DMS 273 (cell line): Measurements from ENCODE around the gene VASH1.
"Not testable (repeated sequence)": the region's sequence is repeated elsewhere in the genome, so short reads cannot be mapped to it uniquely, and the experiment has no call there.

Experiments used
- DNase-seq: peaks from one replicate; lab custom pipeline; 2025; ENCODE audit not compliant: unreplicated experiment; lab: John Stamatoyannopoulos, UW

Gene VASH1

GRCh38 chr14:76761136-76761959 is at the start of gene VASH1:
TSS of gene VASH1 (plus strand) at chr14:76761468. CDS start at chr14:76762822, 1,354 bp downstream.
- DNase-seq: peak; percentile 85

- no peak for DNase-seq
Measured at GRCh38 chr14:76713121-76713520, 48.1 kb upstream of the VASH1 start.

- no peak for DNase-seq
Measured at GRCh38 chr14:76714470-76714869, 46.8 kb upstream of the VASH1 start.

GRCh38 chr14:76715101-76715500 is 46.2 kb upstream of the VASH1 start:
- no peak for DNase-seq

GRCh38 chr14:76715511-76716081 is 45.7 kb upstream of the VASH1 start:
- DNase-seq: peak; percentile 63

- DNase-seq: peak; percentile 28
Measured at GRCh38 chr14:76716285-76716684, 45.0 kb upstream of the VASH1 start.

- DNase-seq: no peak
Measured at GRCh38 chr14:76717508-76718290, 43.6 kb upstream of the VASH1 start.

- no peak for DNase-seq
Measured at GRCh38 chr14:76718306-76719040, 42.8 kb upstream of the VASH1 start.

DNA sequence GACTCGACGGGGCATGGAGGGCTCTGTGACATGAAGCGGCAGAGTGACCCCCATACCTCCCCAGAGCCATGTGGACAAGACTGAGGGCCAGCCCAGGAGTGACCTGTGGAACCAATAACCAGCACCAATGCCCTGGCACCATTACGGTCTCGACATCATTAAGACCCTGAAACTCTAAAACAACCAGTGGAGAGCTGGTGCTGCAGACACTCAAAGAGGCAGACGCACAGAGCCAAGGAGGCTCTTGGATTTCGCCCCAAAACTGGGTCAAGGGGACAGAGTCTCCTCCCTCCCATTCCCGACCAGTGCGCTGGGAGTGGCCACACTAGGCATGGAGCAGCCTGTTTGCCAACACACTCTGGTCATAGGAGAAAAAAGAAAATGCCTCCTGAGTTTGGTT is 41.6 kb upstream of the VASH1 start:
- DNase-seq: no peak

DNA sequence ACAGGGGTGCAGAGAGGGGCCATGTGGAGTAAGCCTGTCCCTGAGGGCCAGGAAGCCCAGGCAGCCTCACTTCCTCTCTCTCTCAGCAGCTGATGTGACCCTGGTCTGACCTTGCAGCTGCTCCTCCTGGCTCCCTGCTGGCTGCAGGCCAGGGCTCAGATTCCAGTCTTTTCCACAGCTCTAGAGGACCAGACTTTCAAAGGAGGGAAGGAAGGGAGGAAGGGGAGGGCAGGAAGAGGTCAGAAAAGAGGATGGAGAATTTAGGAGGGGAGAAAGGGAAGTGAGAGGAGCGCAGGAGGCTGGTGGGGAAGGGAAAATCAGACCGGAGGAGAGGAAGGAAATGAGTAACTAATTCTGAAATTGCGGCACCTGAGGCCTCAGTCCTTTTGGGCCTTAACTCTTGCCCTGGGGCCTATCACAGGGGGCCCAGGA is 40.9 kb upstream of the VASH1 start:
- DNase-seq: peak; percentile 72

DNA sequence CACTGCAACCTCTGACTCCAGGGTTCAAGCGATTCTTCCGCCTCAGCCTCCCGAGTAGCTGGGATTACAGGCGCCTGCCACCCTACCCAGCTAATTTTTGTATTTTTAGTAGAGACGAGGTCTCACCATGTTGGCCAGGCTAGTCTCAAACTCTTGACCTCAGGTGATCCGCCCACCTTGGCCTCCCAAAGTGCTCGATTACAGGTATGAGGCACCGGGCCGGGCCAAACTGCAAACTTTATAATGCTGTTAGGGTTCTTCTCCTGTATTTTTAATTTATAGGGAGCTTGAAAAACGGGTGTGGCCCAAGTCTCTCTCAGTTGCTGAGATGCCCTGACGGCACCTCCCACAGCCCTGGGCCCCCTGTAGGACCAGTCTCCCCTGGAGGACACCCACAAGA is 39.8 kb upstream of the VASH1 start:
- DNase-seq: not testable (repeated sequence)

DNA sequence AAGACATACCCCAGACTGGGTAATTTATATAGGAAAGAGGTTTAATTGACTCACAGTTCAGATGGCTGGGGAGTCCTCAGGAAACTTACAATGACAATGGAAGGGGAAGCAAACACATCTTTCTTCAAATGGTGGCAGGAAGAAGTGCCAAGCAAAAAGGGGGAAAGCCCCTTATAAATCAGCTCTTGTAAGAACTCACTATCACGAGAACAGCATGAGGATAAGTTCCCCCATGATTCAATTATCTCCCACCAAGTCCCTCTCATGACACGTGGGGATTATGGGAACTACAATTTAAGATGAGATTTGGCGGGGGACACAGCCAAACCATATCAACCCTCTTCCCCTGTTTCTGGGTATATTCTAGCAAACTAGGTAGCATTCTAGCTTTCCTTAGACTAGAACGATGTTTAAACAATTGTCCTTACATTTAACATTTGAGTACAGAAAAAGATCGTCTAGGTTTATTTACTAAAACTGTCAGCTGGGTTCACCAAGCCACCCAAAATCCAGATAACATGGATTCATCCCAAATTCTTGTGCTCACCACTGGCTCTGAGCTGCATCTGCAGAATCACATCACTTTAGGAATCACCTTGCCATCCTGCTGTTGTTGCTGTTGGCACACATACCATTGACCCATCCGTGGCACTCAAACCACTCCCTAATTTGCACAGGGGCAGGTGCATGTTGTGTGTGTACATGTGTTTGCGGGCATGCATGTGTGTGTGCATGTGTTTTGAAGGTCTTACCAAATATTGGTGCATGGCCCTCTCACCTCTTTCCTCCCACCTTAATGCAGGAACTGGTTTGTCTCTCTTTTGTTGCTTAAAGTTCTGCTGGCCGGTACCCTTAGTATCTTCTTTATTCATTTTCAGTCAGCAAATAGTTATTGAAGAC is 36.4 kb upstream of the VASH1 start:
- no peak for DNase-seq

DNA sequence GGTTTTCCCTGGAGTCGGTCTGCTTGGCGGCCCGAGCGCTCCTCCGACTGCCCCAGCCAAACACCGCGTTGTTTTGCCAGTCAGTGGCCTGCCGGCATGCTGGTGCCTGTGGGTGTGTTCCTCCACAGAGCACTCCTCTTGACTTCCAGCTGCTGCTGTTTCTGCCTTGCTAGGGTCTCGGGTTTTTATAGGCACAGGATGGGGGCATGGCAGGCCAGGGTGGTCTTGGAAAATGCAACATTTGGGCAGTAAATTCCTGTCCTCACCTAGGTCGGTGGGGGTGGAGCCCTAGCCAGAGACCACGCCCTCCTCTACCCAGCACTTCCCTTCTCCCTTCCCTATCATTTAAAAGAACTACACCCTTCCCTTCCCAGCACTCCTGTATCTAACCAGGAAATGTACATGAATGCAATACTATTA is 34.7 kb upstream of the VASH1 start:
- DNase-seq: peak; percentile 72

GRCh38 chr14:76727384-76727783 is 33.9 kb upstream of the VASH1 start:
- DNase-seq: no peak

DNA sequence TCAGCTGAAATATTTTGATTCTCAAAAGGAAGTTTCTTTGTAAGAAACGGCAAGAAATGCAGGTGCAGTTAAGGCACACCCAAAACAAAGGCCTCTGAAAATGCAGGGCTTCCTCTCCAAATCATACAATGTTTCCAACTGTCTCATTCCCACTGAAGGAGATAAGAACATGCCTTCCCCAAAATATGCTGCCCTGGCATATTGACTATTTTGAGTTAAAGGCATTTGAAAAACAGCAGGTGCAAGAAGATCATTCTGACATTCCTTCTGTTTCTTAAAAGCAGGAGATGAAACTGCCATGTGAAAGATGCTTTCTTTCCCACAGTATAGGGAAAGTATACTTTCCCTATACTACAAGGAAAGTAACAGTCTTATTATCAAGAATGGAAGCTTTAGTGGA is 33.4 kb upstream of the VASH1 start:
- no peak for DNase-seq

DNA sequence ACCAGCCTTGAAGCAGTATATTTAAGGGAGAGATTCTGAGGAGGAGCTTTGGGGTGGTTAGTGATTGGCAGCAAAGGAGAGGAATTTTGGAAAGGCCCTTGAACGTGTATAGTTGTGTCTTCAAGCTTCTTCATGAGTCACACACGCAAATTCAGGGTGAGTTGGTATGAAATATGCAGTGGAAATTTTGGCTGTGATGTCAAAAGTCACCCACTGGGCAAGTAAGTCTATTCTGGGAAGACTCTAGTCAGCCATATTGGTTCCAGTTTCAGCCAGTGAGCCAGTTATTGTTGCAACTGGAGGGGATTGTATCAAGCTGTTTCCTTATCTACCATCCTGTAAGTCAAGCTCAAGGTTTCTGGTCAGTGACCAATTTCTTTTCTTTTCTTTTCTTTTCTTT is 32.0 kb upstream of the VASH1 start:
- DNase-seq: no peak

DNA sequence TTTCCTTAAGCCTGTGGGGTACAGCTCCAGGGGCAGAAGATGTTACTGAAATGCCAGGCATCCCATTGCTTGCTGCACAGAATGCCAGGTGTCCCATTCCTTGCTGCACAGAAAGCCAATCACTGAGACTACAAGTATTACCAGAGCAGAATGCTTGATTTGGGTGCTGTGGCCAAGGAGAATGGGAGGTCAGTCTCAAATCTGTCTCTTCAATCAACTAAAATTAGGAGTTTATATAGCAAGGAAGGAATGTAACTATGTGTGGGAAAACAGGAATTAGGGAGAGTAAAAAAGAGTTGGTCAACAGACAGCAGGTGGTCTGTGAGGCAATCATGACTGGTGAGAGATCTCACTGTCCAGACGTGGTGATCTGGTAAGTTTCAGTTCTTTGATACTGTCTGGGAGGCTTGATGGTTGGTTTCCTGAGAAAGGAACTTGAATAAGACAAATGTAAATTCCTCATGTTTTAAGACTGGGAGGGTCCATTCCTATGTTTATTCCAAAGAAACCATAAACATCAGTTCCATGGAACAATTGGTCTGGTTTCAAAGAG is 31.2 kb upstream of the VASH1 start:
- DNase-seq: no peak

DNA sequence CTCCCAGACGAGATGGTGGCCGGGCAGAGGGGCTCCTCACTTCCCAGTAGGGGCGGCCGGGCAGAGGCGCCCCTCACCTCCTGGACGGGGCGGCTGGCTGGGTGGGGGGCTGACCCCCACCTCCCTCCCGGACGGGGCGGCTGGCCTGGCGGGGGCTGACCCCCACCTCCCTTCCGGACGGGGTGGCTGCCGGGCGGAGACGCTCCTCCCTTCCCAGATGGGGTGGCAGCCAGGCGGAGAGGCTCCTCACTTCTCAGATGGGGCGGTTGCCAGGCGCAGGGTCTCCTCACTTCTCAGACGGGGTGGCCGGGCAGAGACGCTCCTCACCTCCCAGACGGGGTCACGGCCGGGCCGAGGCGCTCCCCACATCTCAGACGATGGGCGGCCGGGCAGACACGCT is 26.8 kb upstream of the VASH1 start:
- not testable (repeated sequence) for DNase-seq

- DNase-seq: no peak
Measured at GRCh38 chr14:76736514-76736913, 24.8 kb upstream of the VASH1 start.

DNA sequence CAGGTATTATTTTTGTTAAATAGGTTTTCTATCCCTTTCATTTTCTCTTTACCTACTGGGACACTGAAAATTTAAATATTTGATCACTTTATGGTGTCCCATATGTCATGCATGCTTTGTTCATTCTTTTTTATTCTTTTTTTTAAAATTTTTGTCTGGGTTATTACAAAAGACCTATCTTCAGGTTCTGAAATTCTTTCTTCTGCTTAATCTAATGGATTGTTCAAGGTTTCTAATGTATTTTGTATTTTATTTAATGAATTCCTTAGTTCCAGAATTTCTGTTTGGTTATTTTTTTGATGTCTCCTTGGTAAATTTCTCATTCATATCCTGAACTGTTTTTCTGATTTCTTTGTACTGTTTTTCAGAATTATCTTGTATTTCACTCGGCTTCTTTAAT is 20.2 kb upstream of the VASH1 start:
- DNase-seq: no peak
